Muscle of leg (tissue), 11 donors: ENCODE data around the gene DBNDD1. TPM values are rescaled to one million over a fixed set of nuclear protein-coding genes. Genes with fewer than 3 reads are reported as not detected.

Experiments used
- DNase-seq: peaks from one replicate; pipeline ENCODE4 v3.0.0; 2013
- H3K27ac ChIP-seq: one replicate; pipeline ENCODE4 v1.5.1; 2013; ENCODE audit warnings: mild to moderate bottlenecking, low read length, control low read depth
- H3K27me3 ChIP-seq: one replicate; pipeline ENCODE4 v1.6.1; 2013; ENCODE audit warnings: low read length; ENCODE audit not compliant: control insufficient read depth, insufficient read depth
- H3K36me3 ChIP-seq: one replicate; pipeline ENCODE4 v1.6.1; 2013; ENCODE audit warnings: low read length; ENCODE audit not compliant: control insufficient read depth, insufficient read depth
- H3K4me1 ChIP-seq: one replicate; pipeline ENCODE4 v1.6.1; 2013; ENCODE audit warnings: low read length; ENCODE audit not compliant: control insufficient read depth, insufficient read depth
- H3K4me3 ChIP-seq: one replicate; pipeline ENCODE4 v1.5.1; 2013; ENCODE audit warnings: low read length, control low read depth
- H3K9me3 ChIP-seq: replicated peaks from 2 replicates; pipeline ENCODE4 v1.6.1; 2013; ENCODE audit warnings: low read depth, low read length; ENCODE audit not compliant: control insufficient read depth
- WGBS: methylation state at CpG from one replicate; pipeline ENCODE4 v1.1.5; 2013; ENCODE audit warnings: missing lambda C conversion rate; ENCODE audit not compliant: insufficient coverage; 5-methylcytosine and 5-hydroxymethylcytosine counted together
- polyA plus RNA-seq, 8 donors: library from polyadenylated mRNA; unstranded; fragments of 120-200 nt; gene quantifications; one replicate each; pipeline versions ENCODE4 v1.2.1 to v1.2.3, GENCODE V29; 2013; ENCODE audit warnings: inconsistent platforms in 1 of 8, low replicate concordance in 1 of 8; ENCODE audit not compliant: insufficient read length in 8 of 8, insufficient read depth in 1 of 8
- total RNA-seq: library from RNA; stranded (reverse); fragments of 120-200 nt; gene quantifications from one replicate; pipeline ENCODE4 v1.2.4, GENCODE V29; 2013

The DBNDD1 gene
- total and polyA plus RNA-seq, 9 donors, result 2.7 to 16.6 (median 10.6) TPM

DNA sequence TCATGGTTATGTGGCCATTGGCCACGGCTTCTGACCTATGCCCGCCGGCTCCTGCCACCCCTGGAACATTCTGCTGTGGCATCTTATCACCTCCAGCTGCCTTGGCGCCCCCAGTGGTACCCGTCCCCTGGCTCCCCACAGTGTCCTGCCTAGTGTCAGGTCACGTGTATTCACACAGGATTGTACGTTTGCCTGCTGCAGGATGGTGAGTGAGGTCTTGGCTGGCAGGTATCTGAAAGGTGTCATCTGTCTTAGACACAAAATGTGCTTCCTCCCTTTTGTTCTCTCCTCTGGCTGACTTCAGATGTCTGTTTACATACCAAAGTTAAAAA, 24.9 kb downstream of the DBNDD1 start:
- Histone ChIP-seq H3K36me3 (peaks cover 61% of the 10 kb centered on the region), H3K27ac (no peak overlapping the region), H3K27me3 (no peaks in the 10 kb centered on the region), H3K9me3 (no peaks in the 10 kb centered on the region), H3K4me1 (no peaks in the 10 kb centered on the region), H3K4me3 (no peak overlapping the region)
- 96% methylated on average over 5 of the region's 7 CpGs for WGBS
- no peak for DNase-seq

DNA sequence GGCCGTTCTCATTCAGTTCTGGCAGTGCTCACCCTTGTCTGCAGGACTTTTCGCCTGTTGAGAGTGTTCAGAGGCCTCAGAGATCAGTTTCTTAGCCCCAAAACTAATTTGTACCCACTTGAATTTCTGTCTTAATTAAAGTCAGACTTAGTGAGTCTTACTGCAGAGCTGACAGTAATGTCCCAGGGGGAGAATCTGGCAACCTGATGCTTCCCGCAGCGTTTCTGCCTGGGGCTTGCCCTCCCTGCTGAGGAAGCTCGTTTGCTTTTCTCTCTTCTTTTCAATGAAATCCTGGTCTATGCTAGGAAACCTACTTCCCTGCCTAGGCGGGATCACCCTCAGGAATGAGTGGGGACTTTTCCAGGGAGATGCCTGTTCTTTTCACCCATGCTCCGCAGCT, 25.3 kb downstream of the DBNDD1 start:
- H3K9me3 ChIP-seq, result no peaks in the 10 kb centered on the region
- H3K4me1 ChIP-seq, result no peaks in the 10 kb centered on the region
- no peak for DNase-seq
- H3K4me3 ChIP-seq, result no peak overlapping the region
- 54% methylated on average over 6 of the region's 7 CpGs for WGBS
- no peak overlapping the region for H3K27ac ChIP-seq
- peaks cover 65% of the 10 kb centered on the region for H3K36me3 ChIP-seq
- H3K27me3 ChIP-seq, result no peaks in the 10 kb centered on the region

DNA sequence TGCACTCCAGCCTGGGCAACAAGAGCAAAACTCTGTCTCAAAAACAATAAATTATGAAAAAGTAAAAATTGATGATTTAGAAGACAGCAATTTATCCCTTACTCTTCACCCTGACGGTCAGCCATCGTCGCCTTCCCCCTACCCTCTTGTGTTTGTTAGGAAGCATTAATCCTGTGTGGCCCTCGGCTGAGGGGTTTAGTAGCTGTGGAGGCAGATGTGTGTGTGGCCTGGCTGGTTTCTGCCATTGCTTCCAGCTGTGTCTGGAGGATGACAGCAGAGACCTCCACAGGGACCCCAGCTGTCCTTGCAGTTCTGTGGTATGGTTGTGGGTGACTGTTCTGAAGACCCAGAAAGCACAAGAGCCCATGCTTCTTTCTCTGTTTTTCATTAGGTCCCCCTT, 25.9 kb downstream of the DBNDD1 start:
- Histone ChIP-seq H3K9me3 (no peaks in the 10 kb centered on the region), H3K27me3 (no peaks in the 10 kb centered on the region), H3K4me3 (no peak overlapping the region), H3K36me3 (peaks cover 67% of the 10 kb centered on the region), H3K4me1 (no peaks in the 10 kb centered on the region), H3K27ac (no peak overlapping the region)
- no peak for DNase-seq
- no CpG with 5 or more reads among the region's 4 CpGs for WGBS

DNA sequence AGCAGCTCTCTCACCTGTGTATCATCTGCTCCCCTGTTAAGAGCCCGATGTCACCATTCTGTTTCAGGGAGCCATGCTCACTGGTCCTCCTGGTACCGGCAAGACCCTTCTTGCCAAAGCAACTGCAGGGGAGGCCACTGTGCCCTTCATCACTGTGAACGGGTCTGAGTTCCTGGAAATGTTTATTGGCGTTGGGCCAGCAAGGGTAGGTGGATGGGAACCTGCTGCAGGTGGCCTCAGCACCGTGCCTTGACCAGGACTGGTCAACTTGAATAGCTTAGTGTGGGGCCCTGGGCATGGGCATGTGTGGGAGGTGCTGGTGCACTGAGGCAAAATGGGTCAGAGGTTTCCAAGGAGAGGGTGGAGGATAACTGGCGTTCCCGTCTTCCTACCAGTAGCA, 28.5 kb downstream of the DBNDD1 start:
- Histone ChIP-seq H3K27me3 (no peaks in the 10 kb centered on the region), H3K4me1 (no peaks in the 10 kb centered on the region), H3K27ac (no peak overlapping the region), H3K36me3 (peaks cover 71% of the 10 kb centered on the region), H3K4me3 (no peak overlapping the region), H3K9me3 (no peaks in the 10 kb centered on the region)
- WGBS, result 72% methylated on average over 7 of the region's 7 CpGs
- no peak for DNase-seq

DNA sequence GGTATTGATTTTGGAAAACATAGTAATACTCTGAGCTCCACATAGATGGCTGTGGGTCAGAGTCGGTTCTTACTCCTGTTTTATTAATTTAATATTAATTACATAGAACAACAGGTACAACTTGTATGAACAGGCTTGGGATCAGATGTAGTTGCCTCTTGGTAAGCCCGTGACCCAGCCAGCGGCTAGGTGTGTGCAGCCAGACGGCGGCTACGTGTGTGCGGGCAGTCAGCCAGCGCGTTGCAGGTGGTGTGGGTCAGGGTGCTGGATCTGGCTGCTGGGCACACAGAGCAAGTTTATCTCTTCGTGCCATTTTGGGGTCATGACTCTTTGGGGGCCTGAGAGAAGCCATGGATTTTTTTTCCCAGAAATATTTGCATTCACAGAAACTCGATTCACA, 30.3 kb downstream of the DBNDD1 start:
- Histone ChIP-seq H3K27me3 (no peaks in the 10 kb centered on the region), H3K9me3 (no peaks in the 10 kb centered on the region), H3K4me1 (no peaks in the 10 kb centered on the region), H3K27ac (no peak overlapping the region), H3K36me3 (peaks cover 76% of the 10 kb centered on the region), H3K4me3 (no peak overlapping the region)
- 94% methylated on average over 10 of the region's 11 CpGs for WGBS
- DNase-seq, result no peak

DNA sequence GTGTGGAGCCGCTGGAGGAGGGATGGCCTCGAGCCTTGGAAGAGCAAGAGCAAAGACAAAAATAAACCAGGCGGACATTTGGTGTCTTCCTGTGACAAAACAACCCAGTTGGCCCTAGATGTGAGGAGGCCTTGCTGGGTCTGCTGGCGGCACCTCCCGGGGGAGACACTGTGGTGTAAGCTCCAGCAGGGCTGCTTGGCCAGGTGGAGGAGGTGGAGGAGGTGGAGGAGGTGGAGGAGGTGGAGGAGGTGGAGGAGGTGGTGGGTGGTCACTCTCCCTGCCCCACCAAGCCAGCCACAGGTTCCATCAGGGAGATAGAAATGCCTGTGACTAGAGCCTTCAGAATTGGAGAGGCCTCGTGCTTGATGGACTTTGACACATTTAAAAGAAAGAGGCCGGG, 32.1 kb downstream of the DBNDD1 start:
- 91% methylated on average over 5 of the region's 7 CpGs for WGBS
- H3K36me3 ChIP-seq, result peaks cover 76% of the 10 kb centered on the region
- no peaks in the 10 kb centered on the region for H3K9me3 ChIP-seq
- H3K27ac ChIP-seq, result no peak overlapping the region
- H3K27me3 ChIP-seq, result no peaks in the 10 kb centered on the region
- H3K4me3 ChIP-seq, result no peak overlapping the region
- no peak for DNase-seq
- H3K4me1 ChIP-seq, result peaks cover 9% of the 10 kb centered on the region

DNA sequence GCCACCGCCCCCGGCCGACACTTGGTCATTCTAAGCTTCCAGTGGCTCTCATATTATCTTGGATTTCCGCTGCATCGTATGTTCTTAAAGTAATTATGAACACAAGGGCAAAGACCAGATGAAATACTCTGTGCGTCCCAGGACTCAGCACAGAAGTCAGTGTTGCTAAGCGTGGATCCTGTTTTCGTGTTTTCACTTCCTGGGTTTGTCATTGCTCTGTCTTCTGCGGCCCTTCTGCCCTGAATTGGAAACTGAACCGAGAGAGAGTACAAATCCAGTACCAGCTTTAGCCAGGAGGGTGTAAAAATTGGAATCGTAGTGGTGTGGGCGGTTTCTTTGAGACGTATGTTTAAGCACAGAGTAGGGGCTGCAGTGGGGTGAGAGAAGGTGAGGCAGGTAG, 32.7 kb downstream of the DBNDD1 start:
- WGBS, result 98% methylated on average over 13 of the region's 13 CpGs
- peaks cover 13% of the 10 kb centered on the region for H3K4me1 ChIP-seq
- no peaks in the 10 kb centered on the region for H3K9me3 ChIP-seq
- H3K27ac ChIP-seq, result no peak overlapping the region
- DNase-seq, result no peak
- H3K36me3 ChIP-seq, result peaks cover 74% of the 10 kb centered on the region
- no peak overlapping the region for H3K4me3 ChIP-seq
- no peaks in the 10 kb centered on the region for H3K27me3 ChIP-seq

DNA sequence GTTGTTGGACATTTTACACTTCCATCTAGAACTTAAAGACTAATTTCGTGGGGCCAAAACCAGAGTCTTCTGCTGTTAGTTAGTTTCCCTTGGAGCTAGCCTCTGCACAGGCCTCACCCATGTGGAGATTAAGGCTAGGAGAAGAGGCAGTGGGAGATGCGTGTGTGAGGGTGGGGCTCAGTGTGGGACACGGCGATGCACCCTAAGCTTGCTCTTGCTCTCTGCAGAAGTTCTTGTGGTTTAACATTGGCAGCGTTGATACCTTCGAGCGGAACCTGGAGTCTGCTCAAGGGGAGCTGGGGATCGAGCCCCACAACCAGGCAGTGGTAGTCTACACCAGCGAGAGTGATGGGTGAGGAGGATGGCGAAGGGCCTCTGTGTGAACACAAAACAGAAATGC, 34.0 kb downstream of the DBNDD1 start:
- Histone ChIP-seq H3K27me3 (no peaks in the 10 kb centered on the region), H3K4me3 (no peak overlapping the region), H3K9me3 (no peaks in the 10 kb centered on the region), H3K36me3 (peaks cover 74% of the 10 kb centered on the region), H3K4me1 (peaks cover 16% of the 10 kb centered on the region), H3K27ac (no peak overlapping the region)
- no peak for DNase-seq
- whole genome bisulfite sequencing, result 93% methylated on average over 7 of the region's 10 CpGs

DNA sequence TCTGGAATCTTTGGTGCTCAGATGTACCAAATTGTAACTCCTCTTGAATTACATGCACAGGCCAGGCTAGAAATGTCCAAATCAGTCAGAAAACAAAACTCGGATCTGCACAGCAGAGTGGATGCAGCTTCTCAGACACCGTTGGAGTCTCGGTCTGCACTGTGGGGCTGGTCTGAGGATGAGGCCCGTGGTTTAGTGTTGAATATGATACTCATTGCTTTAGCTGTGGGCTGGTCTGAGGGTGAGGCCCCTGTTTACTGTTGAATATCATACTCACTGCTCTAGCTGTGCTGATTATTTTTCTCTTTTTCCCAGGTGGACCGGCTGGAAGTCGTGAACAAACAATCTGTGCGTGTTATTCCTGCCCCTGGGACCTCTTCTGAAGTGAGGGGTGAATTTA, 35.0 kb downstream of the DBNDD1 start:
- WGBS, result 65% methylated on average over 2 of the region's 7 CpGs
- H3K4me1 ChIP-seq, result peaks cover 16% of the 10 kb centered on the region
- no peaks in the 10 kb centered on the region for H3K27me3 ChIP-seq
- DNase-seq, result no peak
- H3K36me3 ChIP-seq, result peaks cover 77% of the 10 kb centered on the region
- H3K27ac ChIP-seq, result no peak overlapping the region
- H3K9me3 ChIP-seq, result no peaks in the 10 kb centered on the region
- no peak overlapping the region for H3K4me3 ChIP-seq

DNA sequence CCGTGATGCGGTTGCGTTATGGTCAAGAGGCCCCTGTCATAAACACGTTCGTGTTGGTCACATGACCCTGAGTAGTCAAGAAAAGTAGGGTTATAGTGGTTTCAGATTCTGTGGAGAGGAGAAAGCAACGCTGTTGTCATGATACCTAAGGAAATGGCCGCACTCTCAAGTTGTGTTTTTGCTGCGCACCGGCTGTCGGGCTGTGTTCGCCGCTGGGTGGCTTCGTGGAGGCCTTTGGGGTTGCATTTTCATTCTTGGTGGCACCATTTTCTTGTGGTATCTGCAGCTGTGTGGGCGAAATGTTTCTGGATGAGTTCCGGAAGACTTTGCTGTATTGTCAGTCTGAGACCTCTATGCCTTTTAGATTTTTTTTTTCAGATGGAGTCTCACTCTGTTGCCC, 35.7 kb downstream of the DBNDD1 start:
- Histone ChIP-seq H3K27ac (no peak overlapping the region), H3K36me3 (peaks cover 75% of the 10 kb centered on the region), H3K9me3 (no peaks in the 10 kb centered on the region), H3K27me3 (no peaks in the 10 kb centered on the region), H3K4me3 (no peak overlapping the region), H3K4me1 (peaks cover 16% of the 10 kb centered on the region)
- no peak for DNase-seq
- WGBS, result 95% methylated on average over 14 of the region's 15 CpGs

DNA sequence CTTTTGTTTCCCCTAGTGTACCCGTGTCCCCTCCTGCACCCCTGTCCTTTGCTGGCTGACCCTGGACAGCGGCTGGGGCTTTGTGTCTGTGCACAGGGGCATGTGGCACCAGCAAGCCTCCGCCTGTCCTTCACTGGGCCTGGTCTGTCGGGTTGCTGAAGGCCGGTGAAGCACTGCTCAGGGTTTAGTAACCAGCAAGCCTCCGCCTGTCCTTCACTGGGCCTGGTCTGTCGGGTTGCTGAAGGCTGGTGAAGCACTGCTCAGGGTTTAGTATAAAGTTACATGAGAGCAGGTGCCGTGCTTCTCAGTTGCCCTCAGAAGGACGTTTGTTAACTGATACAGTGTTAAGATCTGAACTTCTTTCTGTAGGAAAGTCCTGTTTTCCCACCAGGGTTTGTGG, 36.9 kb downstream of the DBNDD1 start:
- Histone ChIP-seq H3K4me1 (peaks cover 16% of the 10 kb centered on the region), H3K9me3 (no peaks in the 10 kb centered on the region), H3K27ac (no peak overlapping the region), H3K4me3 (no peak overlapping the region), H3K36me3 (peaks cover 81% of the 10 kb centered on the region), H3K27me3 (no peaks in the 10 kb centered on the region)
- WGBS, result 87% methylated on average over 6 of the region's 9 CpGs
- DNase-seq, result peak; percentile 39
